IPS-20b (cell line): ENCODE data around the gene RTRAF.

Experiments
- H3K27ac ChIP-seq: one replicate; pipeline ENCODE4 v1.5.1; 2013; ENCODE audit warnings: low read length
- H3K27me3 ChIP-seq: 2 replicates; pipeline ENCODE4 v1.6.1; 2013; ENCODE audit warnings: mild to moderate bottlenecking, low read length, inconsistent platforms; ENCODE audit not compliant: insufficient read depth
- H3K36me3 ChIP-seq: 2 replicates; pipeline ENCODE4 v1.6.1; 2013; ENCODE audit warnings: low read depth, mild to moderate bottlenecking, inconsistent platforms, low read length, moderate library complexity; ENCODE audit not compliant: insufficient read depth
- H3K4me1 ChIP-seq: 2 replicates; pipeline ENCODE4 v1.6.1; 2013; ENCODE audit warnings: mild to moderate bottlenecking, control low read depth, inconsistent platforms, low read length, moderate library complexity; ENCODE audit not compliant: insufficient read depth
- H3K4me3 ChIP-seq: 2 replicates; pipeline ENCODE4 v1.5.1; 2013; ENCODE audit warnings: mild to moderate bottlenecking, low read length, inconsistent platforms
- H3K9ac ChIP-seq: 2 replicates; pipeline ENCODE4 v1.6.1; 2013; ENCODE audit warnings: low read depth, mild to moderate bottlenecking, inconsistent platforms, low read length, moderate library complexity
- H3K9me3 ChIP-seq: 2 replicates; pipeline ENCODE4 v1.6.1; 2013; ENCODE audit warnings: mild to moderate bottlenecking, low read depth, low read length, inconsistent platforms; ENCODE audit not compliant: insufficient read depth

RTRAF gene

GRCh38 chr14:52044791-52045522, 55.6 kb downstream of the RTRAF start:
- Histone ChIP-seq H3K4me1 (no peaks in the 10 kb centered on the region), H3K27me3 (no peaks in the 10 kb centered on the region), H3K27ac (no peak overlapping the region), H3K9me3 (no peaks in the 10 kb centered on the region), H3K4me3 (no peak overlapping the region), H3K36me3 (no peaks in the 10 kb centered on the region), H3K9ac (no peak overlapping the region)

- Histone ChIP-seq H3K27me3 (no peaks in the 10 kb centered on the region), H3K27ac (no peak overlapping the region), H3K9me3 (no peaks in the 10 kb centered on the region), H3K36me3 (no peaks in the 10 kb centered on the region), H3K4me3 (no peak overlapping the region), H3K4me1 (no peaks in the 10 kb centered on the region), H3K9ac (no peak overlapping the region)
Measured at GRCh38 chr14:52046376-52046917, 57.1 kb downstream of the RTRAF start.

- Histone ChIP-seq H3K9ac (no peak overlapping the region), H3K9me3 (no peaks in the 10 kb centered on the region), H3K27ac (no peak overlapping the region), H3K4me1 (no peaks in the 10 kb centered on the region), H3K36me3 (no peaks in the 10 kb centered on the region), H3K4me3 (no peak overlapping the region), H3K27me3 (no peaks in the 10 kb centered on the region)
Measured at GRCh38 chr14:52048116-52048515, 58.8 kb downstream of the RTRAF start.

- Histone ChIP-seq H3K27ac (no peak overlapping the region), H3K4me3 (no peak overlapping the region), H3K36me3 (no peaks in the 10 kb centered on the region), H3K27me3 (no peaks in the 10 kb centered on the region), H3K4me1 (no peaks in the 10 kb centered on the region), H3K9me3 (no peaks in the 10 kb centered on the region), H3K9ac (no peak overlapping the region)
Measured at GRCh38 chr14:52048641-52049204, 59.4 kb downstream of the RTRAF start.

GRCh38 chr14:52049271-52049670, 59.9 kb downstream of the RTRAF start:
- no peaks in the 10 kb centered on the region for H3K27me3 ChIP-seq
- no peaks in the 10 kb centered on the region for H3K36me3 ChIP-seq
- H3K4me3 ChIP-seq = no peak overlapping the region
- no peak overlapping the region for H3K9ac ChIP-seq
- no peaks in the 10 kb centered on the region for H3K4me1 ChIP-seq
- H3K9me3 ChIP-seq = no peaks in the 10 kb centered on the region
- H3K27ac ChIP-seq = no peak overlapping the region

- H3K4me1 ChIP-seq = no peaks in the 10 kb centered on the region
- H3K9ac ChIP-seq = no peak overlapping the region
- no peaks in the 10 kb centered on the region for H3K27me3 ChIP-seq
- no peak overlapping the region for H3K4me3 ChIP-seq
- no peak overlapping the region for H3K27ac ChIP-seq
- H3K9me3 ChIP-seq = no peaks in the 10 kb centered on the region
- H3K36me3 ChIP-seq = no peaks in the 10 kb centered on the region
Measured at GRCh38 chr14:52049721-52050588, 60.6 kb downstream of the RTRAF start.

- H3K27me3 ChIP-seq = no peaks in the 10 kb centered on the region
Measured at GRCh38 chr14:52051251-52051650, 61.9 kb downstream of the RTRAF start.

GRCh38 chr14:52051871-52052270, 62.5 kb downstream of the RTRAF start:
- Histone ChIP-seq H3K4me1 (no peaks in the 10 kb centered on the region), H3K27me3 (no peaks in the 10 kb centered on the region), H3K4me3 (no peak overlapping the region), H3K9ac (no peak overlapping the region), H3K27ac (no peak overlapping the region), H3K36me3 (no peaks in the 10 kb centered on the region), H3K9me3 (no peaks in the 10 kb centered on the region)

More at GRCh38 chr14:52051251-52051650, 61.9 kb downstream of the RTRAF start:
- Histone ChIP-seq H3K9me3 (no peaks in the 10 kb centered on the region), H3K9ac (no peak overlapping the region), H3K36me3 (no peaks in the 10 kb centered on the region), H3K4me3 (no peak overlapping the region), H3K27ac (no peak overlapping the region), H3K4me1 (no peaks in the 10 kb centered on the region)

GRCh38 chr14:52052288-52052943, 63.1 kb downstream of the RTRAF start:
- no peaks in the 10 kb centered on the region for H3K9me3 ChIP-seq
- no peaks in the 10 kb centered on the region for H3K4me1 ChIP-seq
- H3K9ac ChIP-seq = no peak overlapping the region
- no peak overlapping the region for H3K27ac ChIP-seq
- no peaks in the 10 kb centered on the region for H3K36me3 ChIP-seq
- H3K4me3 ChIP-seq = no peak overlapping the region
- H3K27me3 ChIP-seq = no peaks in the 10 kb centered on the region

- no peaks in the 10 kb centered on the region for H3K27me3 ChIP-seq
- H3K9ac ChIP-seq = no peak overlapping the region
- no peak overlapping the region for H3K4me3 ChIP-seq
- no peaks in the 10 kb centered on the region for H3K9me3 ChIP-seq
- H3K4me1 ChIP-seq = no peaks in the 10 kb centered on the region
- no peak overlapping the region for H3K27ac ChIP-seq
- H3K36me3 ChIP-seq = no peaks in the 10 kb centered on the region
Measured at GRCh38 chr14:52053044-52053443, 63.7 kb downstream of the RTRAF start.

- no peaks in the 10 kb centered on the region for H3K27me3 ChIP-seq
- no peaks in the 10 kb centered on the region for H3K9me3 ChIP-seq
- H3K4me3 ChIP-seq = no peak overlapping the region
- H3K27ac ChIP-seq = no peak overlapping the region
- H3K36me3 ChIP-seq = no peaks in the 10 kb centered on the region
- H3K4me1 ChIP-seq = no peaks in the 10 kb centered on the region
- no peak overlapping the region for H3K9ac ChIP-seq
Measured at GRCh38 chr14:52054678-52055077, 65.3 kb downstream of the RTRAF start.
